ENCODE measurements around the gene TUBA3E.
A peak's percentile ranks its signal among the peaks of the same experiment; 100 is the strongest.
"Not testable (repeated sequence)": the region's sequence is repeated elsewhere in the genome, so short reads cannot be mapped to it uniquely, and the experiment has no call there.

The TUBA3E gene

DNA sequence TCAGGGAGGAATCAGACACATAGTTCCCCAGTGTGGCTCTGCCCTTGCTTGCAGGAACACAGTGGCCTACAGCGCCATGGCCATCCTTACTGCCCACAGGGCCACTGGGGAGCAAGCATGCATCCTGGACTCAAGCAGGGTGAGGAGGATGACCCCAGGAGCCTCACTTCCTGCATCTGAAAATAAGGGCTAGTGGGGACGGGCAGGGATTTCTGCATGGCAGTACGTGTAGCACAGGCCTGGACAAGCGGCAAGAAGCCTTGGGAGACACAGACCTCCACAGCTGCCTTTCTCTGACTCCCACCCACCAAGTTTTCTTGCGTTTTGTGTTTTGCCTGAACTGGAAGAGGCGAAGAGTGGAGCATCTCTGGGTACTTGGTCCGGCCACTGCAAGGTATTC lies 35.8 kb downstream of the TUBA3E start:
- not testable (repeated sequence) for DNase-seq (ENCODE audit: low spot score)

GRCh38 chr2:130160838-130161705 lies 37.2 kb downstream of the TUBA3E start:
- DNase-seq (ENCODE audit: low spot score): not testable (repeated sequence)

DNA sequence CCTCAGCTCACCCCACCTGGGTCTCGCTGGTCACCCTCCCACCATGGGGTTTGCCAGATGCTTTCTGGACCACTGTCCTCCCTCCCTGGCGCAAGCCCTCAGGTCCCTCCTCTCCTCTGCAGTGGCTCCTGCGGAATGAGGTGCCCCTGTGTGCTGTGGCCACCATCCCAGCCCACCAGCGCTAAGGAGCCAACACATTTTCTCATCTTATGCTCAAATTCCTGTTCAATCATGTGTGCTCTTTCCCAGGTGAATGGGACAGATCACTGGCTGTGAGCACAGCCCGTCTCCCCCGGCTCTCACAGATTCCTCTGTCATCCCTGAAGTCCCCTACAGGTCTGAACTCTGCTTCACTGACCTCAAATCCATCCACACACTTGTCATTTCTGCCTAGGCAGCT lies 38.1 kb downstream of the TUBA3E start:
- no peak for DNase-seq (ENCODE audit: low spot score)

- not testable (repeated sequence) for DNase-seq (ENCODE audit: low spot score)
Observed at GRCh38 chr2:130159376-130159775, 38.9 kb downstream of the TUBA3E start.

GRCh38 chr2:130158631-130159030 lies 39.6 kb downstream of the TUBA3E start:
- no peak for DNase-seq (ENCODE audit: low spot score)

DNA sequence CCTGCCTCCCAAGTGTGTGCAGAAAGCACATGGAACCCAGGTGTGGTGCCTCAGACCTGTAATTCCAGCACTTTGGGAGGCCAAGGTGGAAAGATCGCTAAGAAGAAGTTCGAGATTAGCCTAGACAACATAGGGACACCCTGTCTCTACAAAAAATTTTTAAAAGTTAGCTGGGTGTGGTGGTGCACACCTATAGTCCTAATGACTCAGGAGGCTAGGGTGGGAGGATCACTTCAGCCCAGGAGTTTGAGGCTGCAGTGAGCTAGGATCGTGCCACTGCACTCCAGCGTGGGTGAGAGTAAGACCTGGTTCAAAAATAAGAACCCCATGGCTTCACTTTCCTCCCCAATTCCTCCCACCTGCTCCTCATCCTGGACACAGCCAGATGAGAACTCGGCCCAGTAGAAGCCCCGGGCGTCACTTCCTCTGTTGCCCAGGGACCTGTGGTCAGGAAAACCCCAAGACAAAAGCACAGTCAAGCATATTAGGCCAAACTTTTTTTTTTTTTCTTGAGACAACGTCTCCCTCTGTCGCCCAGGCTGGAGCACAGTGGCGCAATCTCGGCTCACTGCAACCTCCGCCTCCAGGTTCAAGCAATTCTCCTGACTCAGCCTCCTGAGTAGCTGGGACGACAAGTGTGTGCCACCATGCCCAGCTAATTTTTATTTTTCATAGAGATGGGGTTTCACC lies 40.3 kb downstream of the TUBA3E start:
- peak; percentile 35 for DNase-seq (ENCODE audit: low spot score)

DNA sequence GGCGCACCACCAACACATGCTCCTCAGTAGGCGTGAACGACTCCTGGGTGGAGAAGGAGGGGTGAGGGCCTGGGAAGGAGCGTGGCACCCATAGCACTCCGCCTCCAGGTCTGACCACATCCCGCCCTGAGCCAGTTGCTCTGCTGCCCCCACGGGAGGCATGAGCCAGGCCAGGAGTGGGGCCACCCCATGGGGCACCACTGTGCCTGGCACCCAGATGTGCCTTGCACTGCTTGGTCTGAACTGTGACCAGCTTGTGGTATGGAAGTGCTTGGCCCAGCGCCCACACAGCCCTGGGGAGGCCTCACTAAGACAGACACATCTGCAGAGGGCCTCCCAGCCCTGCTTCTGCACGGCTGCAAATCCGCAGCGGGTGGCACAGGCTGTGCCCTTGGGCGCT lies 40.9 kb downstream of the TUBA3E start:
- peak; percentile 32 for DNase-seq (ENCODE audit: low spot score)

GRCh38 chr2:130156624-130157004 lies 41.6 kb downstream of the TUBA3E start:
- no peak for DNase-seq (ENCODE audit: low spot score)

- DNase-seq (ENCODE audit: low spot score): peak; percentile 35
Observed at GRCh38 chr2:130155956-130156623, 42.1 kb downstream of the TUBA3E start.

DNA sequence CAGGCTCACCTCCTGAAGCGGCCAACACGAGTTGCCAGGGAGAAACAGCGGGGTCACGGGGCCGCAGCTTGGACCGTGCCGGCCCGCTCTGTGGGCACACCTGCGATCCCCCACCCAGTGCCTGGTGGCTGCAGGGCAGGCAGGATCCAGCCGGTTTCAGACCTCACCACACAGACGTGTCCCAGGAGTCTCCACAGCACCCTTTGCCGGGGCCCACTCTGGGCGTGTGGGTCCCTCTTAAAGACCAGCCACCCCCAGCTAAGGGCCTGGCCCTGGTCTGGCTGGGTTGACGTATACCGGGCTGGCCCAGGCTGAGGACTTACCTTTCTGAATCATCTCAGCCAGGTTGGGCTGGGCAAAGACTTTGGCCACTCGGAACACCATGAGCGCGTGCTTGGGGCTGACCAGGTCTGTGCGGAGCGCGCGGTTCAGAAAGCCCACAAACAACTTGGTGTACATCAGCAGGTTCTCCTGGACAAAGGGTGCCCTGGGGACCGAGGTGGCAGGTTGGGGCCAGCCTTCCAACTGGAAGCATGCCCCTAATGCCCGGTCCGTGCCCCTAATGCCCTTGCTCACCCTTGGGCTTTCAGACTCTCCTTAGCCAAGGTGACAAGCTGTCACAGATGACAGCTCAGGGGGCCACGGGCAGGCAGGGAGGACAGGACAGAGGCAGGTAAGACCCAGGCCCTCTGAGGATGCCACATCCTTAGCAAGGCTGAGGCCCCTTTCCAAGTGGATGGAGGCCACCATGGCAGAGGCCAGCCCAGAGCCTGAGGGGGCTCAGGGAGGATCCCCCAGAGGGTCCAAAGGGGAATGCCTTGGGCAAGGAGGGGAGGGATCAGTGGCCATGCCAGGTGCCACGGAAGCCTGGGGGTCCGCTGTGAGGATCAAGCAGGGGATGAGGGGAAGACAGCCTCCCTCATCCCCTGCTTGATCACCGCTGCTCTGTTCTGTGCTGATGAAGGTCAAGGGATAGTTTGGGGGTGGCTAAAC lies 43.2 kb downstream of the TUBA3E start:
- no peak for DNase-seq (ENCODE audit: low spot score)

DNA sequence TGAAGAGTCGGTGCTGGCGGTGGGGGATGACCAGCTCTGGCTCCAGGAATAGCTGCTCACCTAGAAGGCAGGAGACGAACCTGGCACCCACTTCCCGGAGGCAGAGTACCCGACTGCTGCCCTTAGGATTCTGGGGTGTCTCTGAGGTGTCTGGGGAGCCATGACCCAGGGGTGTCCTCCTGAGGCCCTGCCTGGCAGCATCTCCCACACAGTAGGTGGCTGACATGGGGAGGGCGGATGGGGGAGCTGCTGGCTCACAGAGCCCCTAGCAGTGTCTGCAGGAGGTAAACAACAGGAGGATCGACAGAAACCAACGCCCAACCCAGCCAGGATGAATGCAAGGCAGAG lies 43.8 kb downstream of the TUBA3E start:
- DNase-seq (ENCODE audit: low spot score): not testable (repeated sequence)

DNA sequence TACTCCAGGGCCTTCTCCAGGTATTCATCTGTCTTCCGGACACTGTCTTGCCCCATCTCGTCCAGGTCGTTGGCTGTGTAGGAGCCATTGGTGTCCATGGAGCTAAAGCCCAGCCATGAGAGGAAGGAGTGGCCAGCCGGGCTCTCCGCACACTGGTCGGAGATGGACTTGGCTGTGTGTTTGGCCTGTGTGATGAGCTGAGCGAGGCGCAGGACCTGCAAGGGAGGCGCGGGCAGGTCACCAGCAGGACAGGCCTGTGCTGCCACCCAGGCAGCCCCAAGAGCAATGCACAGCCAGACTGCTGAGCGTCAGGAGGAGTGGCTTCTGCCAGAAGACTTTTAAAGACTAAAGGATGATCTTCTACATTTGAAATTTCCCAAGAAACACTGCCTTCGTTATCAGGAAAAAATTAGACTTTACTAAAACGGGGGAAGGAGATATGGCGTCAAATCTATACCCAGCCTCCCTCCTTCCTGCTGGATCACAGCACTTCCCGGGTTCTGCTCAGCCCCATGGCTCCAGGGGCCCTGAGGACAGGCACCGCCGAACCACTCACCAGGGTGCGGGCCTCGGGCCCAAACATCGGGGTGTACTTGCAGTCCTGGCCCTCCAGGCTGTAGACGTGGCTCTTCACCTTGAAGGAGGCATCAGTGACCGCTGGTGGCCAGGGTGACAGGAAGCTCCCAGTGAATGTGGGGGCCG lies 44.4 kb downstream of the TUBA3E start:
- DNase-seq (ENCODE audit: low spot score): not testable (repeated sequence)

GRCh38 chr2:130152816-130153595 lies 45.2 kb downstream of the TUBA3E start:
- DNase-seq (ENCODE audit: low spot score): no peak

DNA sequence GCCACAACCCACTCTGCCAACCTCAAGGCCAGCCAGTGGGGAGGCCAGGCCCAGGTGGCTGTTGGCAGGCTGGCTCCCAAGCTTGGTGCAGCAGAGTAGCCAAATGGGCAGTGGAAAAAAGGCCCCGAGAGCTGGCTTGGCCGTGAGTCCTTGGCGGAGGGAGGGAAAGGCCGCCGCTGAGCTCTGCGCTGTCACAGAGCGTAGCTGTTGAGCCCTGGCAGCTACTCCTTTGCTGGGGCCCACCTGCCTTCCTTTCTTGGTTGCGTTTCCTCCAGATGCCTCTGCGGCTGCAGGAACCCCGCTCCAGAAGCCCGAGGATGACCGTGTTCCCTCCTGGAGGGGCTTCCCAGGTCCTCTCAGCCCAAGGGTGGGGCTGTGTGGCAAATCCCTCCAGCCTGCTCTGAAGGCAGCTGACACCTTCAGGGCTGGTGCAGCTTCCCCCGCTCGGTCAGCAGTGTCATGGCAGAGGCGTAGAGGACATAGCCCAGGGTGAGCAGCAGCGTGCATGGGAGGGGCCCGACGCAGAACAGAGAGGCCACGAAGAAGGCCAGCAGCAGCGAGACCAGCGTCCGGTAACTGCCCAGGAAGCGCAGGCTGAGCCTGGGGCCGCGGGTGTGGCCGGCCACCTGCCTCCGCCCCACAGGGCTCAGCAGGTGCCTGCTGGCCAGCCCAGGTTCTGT lies 46.0 kb downstream of the TUBA3E start:
- DNase-seq (ENCODE audit: low spot score): not testable (repeated sequence)

- not testable (repeated sequence) for DNase-seq (ENCODE audit: low spot score)
Observed at GRCh38 chr2:130151145-130151512, 47.1 kb downstream of the TUBA3E start.

DNA sequence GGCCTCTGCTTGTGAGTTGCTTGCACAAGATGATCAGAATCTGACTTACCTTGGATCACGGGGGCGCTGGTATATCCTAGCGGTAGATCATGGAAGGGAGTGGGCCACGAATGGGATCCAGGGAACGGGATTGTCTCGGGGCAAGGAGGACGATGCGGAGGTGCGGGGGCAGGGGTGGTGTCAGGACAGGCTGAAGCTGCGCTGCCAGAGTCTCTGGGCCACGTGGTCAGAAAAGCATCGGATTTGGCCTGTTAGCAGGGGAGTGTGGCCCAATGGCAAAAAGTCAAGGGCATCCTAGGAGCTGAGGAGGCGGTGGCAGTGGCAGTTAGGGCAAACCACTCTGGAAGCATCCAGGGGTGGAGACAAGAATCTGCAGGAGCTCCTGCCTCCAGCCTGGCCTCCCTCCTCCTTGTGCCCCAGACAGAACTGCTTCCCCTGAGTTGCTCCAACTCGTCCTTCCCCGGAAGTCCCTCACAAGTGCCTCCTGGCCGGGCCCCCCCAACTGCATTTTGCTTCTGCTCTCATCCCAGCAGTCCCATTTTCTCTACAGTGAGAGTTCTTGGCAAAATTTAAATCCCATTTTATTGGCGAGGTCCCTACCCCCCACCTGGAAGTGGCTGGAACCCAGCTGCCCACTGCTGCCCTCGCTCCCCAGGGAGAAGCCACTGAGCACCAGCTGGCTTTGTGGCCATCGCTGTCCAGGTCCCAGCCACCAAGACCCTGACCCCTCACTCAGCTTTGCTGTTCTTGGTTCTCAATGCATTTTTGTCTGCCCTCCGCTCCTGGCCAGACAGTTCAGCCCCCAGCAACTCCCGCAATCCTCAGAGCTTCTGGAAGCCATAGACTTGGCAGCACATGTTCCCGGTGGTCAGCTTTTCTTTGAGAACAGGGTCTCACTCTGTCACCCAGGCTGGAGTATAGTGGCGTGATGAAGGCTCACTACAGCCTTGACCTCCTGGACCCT lies 47.8 kb downstream of the TUBA3E start:
- DNase-seq (ENCODE audit: low spot score): no peak

DNA sequence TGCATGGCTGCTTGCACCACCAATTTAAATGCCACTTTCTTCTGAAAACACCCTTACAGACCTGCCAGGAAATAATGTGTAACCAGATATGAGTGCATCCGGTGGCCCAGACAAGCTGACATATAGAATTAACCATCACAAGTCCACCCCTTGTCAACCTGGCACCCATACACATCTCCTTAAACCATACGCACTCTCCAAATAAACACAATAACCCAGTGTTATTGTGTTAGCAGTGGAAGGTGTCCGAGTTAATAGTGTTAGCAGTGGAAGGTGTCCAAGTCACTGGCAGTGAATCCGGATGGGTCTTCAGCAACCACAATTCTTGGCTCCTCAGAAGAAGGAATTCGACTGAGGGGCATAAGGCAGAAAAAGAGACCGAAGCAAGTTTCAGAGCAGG lies 49.7 kb downstream of the TUBA3E start:
- not testable (repeated sequence) for DNase-seq (ENCODE audit: low spot score)

GRCh38 chr2:130145006-130145414 lies 53.2 kb downstream of the TUBA3E start, which contains the start of gene CCDC74B:
Gene CCDC74B, minus strand, starts transcription at chr2:130145112. Its CDS starts 116 bp downstream, at chr2:130144996.
- DNase-seq (ENCODE audit: low spot score): not testable (repeated sequence)
